Hepatocyte (in vitro differentiated cells): ENCODE measurements around the gene ADTRP.

ENCODE experiments used
- CTCF ChIP-seq: fragments of 200-600 bp; sonication (generic); IDR thresholded peaks from 2 replicates; pipeline ENCODE4 v1.5.1; 2016; ENCODE audit warnings: antibody characterized with exemption, mild to moderate bottlenecking; ENCODE audit not compliant: poor library complexity
- EZH2 ChIP-seq: fragments of 200-600 bp; sonication (generic); IDR thresholded peaks from 2 replicates; pipeline ENCODE4 v1.6.1; 2016; ENCODE audit warnings: antibody characterized with exemption, mild to moderate bottlenecking, borderline replicate concordance

- TF ChIP-seq EZH2 (no peak), CTCF (no peak)
Observed at GRCh38 chr6:11722220-11722619, 56.4 kb downstream of the ADTRP start.
